ENCODE results near the gene ZNF462. TPM values are rescaled to one million over a fixed set of nuclear protein-coding genes. Genes with fewer than 3 reads are reported as not detected.

Gene ZNF462
- total RNA-seq, 6 experiments from 2014 or later: 0.93 to 4.0 (median 2.9) TPM

GRCh38 chr9:106934442-106935238 is 71.7 kb downstream of the ZNF462 start:
- ATAC-seq (no peak), DNase-seq (no peak)
- 86% methylated on average over 3 of the region's 5 CpGs for WGBS (ENCODE audit: insufficient coverage, low coverage, low lambda C conversion rate, missing lambda C conversion rate)
- peaks cover 0 to 10% (median 0%) of the 10 kb centered on the region in 4 donors for H3K4me1 ChIP-seq
- H3K9me3 ChIP-seq: no peaks in the 10 kb centered on the region
- no peaks in the 10 kb centered on the region for H3K27me3 ChIP-seq
- intact Hi-C loops (cut with DNase I): no loop called here
- H3K4me3 ChIP-seq: no peak overlapping the region
- no peak overlapping the region for H3K27ac ChIP-seq
- H3K36me3 ChIP-seq: no peaks in the 10 kb centered on the region
- no peak for TF ChIP-seq POLR2A (IDR thresholded peaks at IDR 0.05)

GRCh38 chr9:106936680-106937079 is 73.7 kb downstream of the ZNF462 start:
- no peaks in the 10 kb centered on the region for H3K27me3 ChIP-seq
- H3K27ac ChIP-seq: no peak overlapping the region
- H3K9me3 ChIP-seq: no peaks in the 10 kb centered on the region
- intact Hi-C loops (cut with DNase I): no loop called here
- TF ChIP-seq CTCF (IDR thresholded peaks at IDR 0.05): no peak
- TF ChIP-seq POLR2A (IDR thresholded peaks at IDR 0.05): no peak
- ATAC-seq: no peak
- DNase-seq: no peak
- H3K4me1 ChIP-seq: peaks cover 0 to 10% (median 0%) of the 10 kb centered on the region in 4 donors
- no peaks in the 10 kb centered on the region for H3K36me3 ChIP-seq
- 86% methylated on average over 3 of the region's 3 CpGs for WGBS (ENCODE audit: insufficient coverage, low coverage, low lambda C conversion rate, missing lambda C conversion rate)
- no peak overlapping the region for H3K4me3 ChIP-seq

DNA sequence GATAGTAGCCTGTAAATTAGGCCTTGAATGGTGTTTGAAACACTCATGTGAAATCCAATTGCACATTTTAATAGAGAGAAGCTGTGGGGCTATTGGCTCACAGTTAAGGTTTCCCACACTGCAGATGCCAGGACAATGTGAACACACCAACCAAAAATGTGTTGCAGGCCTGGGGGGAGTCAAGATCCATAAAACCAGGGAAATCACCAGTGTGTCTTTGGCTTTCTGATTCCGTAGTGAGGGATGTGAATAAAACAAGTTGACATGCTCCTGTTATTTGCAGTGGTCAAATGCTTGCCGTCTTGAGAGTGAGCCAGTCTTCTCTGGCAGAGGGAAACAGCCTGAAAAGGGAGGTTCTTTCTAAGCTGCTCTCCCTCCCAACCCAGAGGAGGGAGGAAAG is 79.0 kb downstream of the ZNF462 start:
- intact Hi-C loops (cut with DNase I): no loop called here
- H3K36me3 ChIP-seq: no peaks in the 10 kb centered on the region
- H3K27ac ChIP-seq: no peak overlapping the region
- TF ChIP-seq CTCF (IDR thresholded peaks at IDR 0.05): no peak
- TF ChIP-seq POLR2A (IDR thresholded peaks at IDR 0.05): no peak
- WGBS (ENCODE audit: insufficient coverage, low coverage, low lambda C conversion rate, missing lambda C conversion rate): 83% methylated on average over 1 of the region's 2 CpGs
- H3K4me1 ChIP-seq: peaks cover 0 to 3% (median 0%) of the 10 kb centered on the region in 4 donors
- H3K4me3 ChIP-seq: no peak overlapping the region
- H3K9me3 ChIP-seq: no peaks in the 10 kb centered on the region
- no peak for DNase-seq
- ATAC-seq: no peak
- no peaks in the 10 kb centered on the region for H3K27me3 ChIP-seq

- Histone ChIP-seq H3K27me3 (no peaks in the 10 kb centered on the region), H3K4me3 (no peak overlapping the region), H3K9me3 (no peaks in the 10 kb centered on the region), H3K4me1 (peaks cover 0 to 3% (median 0%) of the 10 kb centered on the region in 4 donors), H3K36me3 (no peaks in the 10 kb centered on the region), H3K27ac (no peak overlapping the region)
- TF ChIP-seq CTCF (IDR thresholded peaks at IDR 0.05) (no peak), POLR2A (IDR thresholded peaks at IDR 0.05) (no peak)
- 69% methylated on average over 5 of the region's 5 CpGs for WGBS (ENCODE audit: insufficient coverage, low coverage, low lambda C conversion rate, missing lambda C conversion rate)
- DNase-seq (no peak), ATAC-seq (no peak)
- intact Hi-C loops (cut with DNase I): no loop called here
These were observed 83.0 kb downstream of the ZNF462 start for GRCh38 chr9:106945727-106946660.
